GM18519 (cell line): Measurements from ENCODE around the gene DAW1.
"Not testable (repeated sequence)": the region's sequence is repeated elsewhere in the genome, so short reads cannot be mapped to it uniquely, and the experiment has no call there.

ENCODE experiments used
- ATAC-seq: cut with Tn5 transposase; IDR thresholded peaks from one replicate; pipeline ENCODE4 v1.9.1; 2021; ENCODE audit warnings: mild to moderate bottlenecking, moderate library complexity; ENCODE audit not compliant: unreplicated experiment, low FRiP score

Gene DAW1

DNA sequence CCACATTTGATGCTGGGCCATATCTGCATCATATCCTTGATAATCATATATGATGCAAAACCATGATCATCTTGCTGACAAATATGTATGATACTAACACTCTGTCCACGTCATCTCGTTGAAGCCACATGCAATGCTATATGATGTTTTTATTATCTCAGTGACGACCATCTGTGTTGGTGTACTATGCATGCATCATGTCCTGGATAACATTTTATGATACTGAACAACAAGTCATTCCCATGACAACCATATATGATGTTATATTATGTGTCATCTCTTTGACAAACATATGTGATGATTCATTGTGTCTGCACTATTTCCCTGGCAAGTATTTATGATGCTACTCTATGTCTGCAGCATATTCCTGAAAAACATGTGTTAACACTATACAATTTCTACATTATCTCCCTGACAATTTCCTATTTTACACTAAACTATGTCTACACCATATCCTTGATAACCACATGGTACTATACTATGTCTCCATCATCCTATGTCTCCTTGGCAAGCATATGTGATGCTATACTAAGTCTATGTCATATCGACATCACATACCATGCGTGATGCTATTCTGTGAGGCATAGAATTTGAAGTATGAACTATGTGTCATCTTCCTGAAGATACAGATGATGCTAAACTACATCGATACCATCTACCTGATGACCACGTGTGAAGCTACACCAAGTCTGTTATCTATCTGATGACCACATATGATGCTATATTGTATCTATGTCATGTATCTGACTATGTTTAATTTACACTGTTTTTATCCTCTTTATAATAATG, 37.0 kb downstream of the DAW1 start:
- ATAC-seq = no peak

DNA sequence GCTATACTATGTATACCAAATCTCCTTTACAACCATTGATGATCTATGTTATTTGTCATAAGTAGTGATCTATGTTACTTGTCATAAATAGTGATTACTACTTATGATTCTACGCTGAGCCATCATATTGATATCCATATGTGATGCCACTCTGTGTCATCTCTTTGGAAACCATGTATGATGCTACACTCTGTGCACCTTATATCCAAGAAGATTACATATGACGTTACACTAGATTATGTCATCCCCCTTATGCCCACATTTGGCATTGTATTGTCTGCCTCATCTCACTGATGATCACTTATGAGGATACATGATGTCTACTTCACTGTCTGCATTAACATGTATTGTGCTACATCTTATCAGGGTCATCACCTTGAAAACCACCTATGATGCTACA, 42.9 kb downstream of the DAW1 start:
- ATAC-seq = no peak

- no peak for ATAC-seq
Measured at GRCh38 chr2:227921648-227922047, 50.2 kb downstream of the DAW1 start.

DNA sequence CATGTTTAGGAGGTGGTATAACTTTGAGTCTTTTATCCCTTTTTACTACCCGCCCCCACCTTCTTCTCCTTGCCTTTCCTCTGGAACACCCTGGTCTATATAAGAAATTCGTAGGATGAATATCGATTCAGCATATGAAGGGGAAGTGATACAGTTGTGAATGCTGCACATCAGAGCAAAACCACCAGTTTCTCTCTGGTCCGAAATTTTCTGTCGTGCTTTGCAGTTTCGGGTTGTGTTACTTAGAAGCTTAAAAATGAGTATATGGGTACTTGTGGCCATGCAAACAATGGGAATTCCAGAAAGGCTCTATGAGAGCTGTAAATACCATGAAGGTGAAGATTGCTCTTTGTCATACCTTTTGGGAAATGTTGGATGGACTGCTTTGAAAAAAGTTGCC, 60.6 kb downstream of the DAW1 start:
- ATAC-seq = no peak

GRCh38 chr2:227932403-227932802, 61.0 kb downstream of the DAW1 start:
- no peak for ATAC-seq

DNA sequence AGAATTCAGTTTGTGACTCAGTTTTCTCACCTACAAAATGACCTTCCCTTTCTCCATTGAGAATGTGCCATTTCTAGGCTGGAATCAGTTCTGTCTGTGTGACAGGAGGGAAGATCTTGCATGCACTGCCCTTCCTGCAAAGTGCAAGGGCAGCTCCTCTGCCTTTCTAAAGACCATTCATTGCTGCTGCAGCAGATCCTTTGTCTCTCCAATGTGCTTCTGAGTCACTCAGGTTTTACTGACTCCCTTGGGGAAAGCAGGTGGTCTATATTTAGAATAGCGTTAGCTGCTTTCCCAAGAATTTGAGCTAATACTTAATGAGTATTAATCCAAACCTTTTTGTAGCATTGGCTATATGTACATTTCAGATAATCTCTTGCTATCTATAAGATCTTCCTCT, 62.5 kb downstream of the DAW1 start:
- no peak for ATAC-seq

- ATAC-seq = not testable (repeated sequence)
Measured at GRCh38 chr2:227936249-227936648, 64.8 kb downstream of the DAW1 start.

DNA sequence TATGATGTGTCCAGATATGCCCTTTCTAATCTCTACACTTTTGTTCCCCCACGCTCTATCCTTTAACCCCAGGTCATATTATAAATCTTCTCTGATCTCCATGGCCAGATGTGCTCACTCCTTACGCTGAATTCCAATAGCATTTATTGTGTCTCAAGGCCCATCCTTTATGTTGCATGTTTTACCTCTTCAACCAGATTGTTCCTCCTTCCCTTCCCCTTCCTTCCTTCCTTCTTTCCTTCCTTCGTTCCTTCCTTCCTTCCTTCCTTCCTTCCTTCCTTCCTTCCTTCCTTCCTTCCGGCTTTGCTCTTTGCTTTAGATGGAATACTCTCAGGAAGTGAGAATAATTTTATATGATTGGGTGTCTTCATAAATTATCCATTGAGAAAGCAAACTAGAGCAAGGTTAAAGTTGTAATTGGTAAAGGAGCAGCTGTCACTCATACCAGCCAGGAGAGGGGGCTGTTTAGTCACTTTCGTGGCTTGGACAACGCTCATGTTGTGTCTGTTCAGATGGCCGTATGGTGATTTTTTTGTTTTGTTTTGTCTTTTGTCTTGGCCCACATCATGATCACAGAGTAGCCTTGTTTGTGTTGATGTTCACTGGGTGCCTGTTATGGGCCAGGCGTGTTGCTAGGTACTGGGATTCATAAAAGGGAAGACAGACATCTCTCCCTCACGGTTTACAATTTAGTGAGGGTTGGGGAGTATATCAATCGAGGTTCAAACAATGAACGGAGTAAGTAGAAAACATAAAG, 68.0 kb downstream of the DAW1 start:
- no peak for ATAC-seq

DNA sequence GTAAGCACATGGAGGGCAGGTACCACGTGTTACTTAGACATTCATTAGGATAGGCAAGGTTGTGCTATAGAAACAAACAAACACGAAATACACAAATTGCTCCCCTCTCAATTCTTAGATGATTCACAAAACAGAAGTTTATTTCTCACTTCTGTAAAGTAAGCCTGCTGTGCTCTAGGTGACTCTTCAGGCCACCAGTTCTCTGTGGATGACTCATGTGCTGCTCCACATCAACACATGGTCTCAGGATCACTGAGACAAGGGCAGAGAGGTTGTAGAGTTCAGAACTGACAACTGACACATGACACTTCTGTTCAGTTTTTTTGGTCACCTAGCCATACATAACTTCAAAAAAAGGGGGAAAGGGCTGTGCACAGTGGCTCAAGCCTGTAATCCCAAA, 70.6 kb downstream of the DAW1 start:
- peak; percentile 81 for ATAC-seq

GRCh38 chr2:227942965-227943364, 71.5 kb downstream of the DAW1 start:
- no peak for ATAC-seq

- ATAC-seq = no peak
Measured at GRCh38 chr2:227960317-227960716, 88.9 kb downstream of the DAW1 start.

GRCh38 chr2:227971619-227972230, 100.3 kb downstream of the DAW1 start:
- no peak for ATAC-seq

DNA sequence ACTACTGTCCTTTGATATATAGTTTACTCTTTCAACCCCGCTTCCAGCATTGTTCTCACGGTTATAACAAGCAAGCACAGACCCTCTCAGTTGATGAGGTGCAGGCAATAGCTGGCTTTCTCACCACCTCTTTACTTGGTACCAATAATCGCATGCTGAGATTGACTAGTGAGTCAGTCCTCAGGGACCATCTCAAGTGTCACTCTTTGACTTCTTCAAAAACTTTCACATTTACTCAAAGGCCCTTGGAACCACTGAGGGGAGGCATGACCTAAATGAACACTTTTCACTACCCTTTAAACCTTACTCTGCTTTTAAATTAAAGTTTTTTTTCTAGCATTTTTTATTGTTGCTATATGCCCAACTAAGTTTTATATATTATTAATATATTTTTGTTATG, 101.8 kb downstream of the DAW1 start:
- ATAC-seq = no peak
